ENCODE data around the gene SLC23A3. TPM values are rescaled to one million over a fixed set of nuclear protein-coding genes. Genes with fewer than 3 reads are reported as not detected.

SLC23A3 gene
- total and polyA plus RNA-seq, 7 donors = 0.09 to 0.86 (median 0.14) TPM; not detected in 1

DNA sequence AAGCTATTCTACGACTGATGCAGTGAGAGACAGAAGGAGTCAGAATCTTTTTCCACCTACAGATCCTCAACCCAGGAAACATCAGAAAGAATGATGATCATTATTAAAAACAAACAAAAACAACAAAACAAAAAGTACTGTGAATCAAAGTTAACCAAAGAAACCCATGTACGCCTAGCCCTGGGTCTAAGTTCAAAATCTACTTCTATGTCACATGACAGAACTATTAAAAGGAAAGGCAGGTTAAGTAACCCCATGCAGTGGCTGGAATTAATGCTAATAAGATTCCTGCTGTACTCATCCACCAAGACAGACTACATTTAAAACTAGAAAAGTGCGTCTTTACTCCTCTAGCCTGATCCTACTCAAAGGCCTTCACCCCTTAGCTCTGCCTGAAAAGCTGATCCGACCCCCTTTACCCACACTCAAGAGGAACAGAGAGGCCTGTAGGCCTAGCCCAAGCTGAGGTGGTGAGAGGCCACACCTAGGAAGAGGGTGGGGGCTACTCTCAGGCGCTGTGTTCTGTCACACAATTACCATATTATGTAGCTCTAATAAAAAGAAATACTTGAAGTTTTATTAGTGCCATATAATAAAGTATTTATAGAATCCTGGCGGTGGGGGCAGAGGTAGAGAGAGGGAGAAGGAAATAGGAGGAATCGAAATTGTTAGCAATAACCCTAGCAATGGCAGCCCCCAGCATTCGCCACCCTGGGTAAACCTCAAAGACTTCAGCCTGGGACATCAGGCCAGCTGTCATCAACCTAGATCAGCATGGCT lies 46.3 kb downstream of the SLC23A3 start:
- Histone ChIP-seq H3K4me3 (no peak overlapping the region), H3K27ac (no peak overlapping the region), H3K27me3 (ENCODE audit: insufficient read depth in 3 of 3, low read length in 2 of 3) (no peaks in the 10 kb centered on the region), H3K9me3 (no peaks in the 10 kb centered on the region), H3K36me3 (ENCODE audit: insufficient read depth in 1 of 2, low read depth in 1 of 2) (peaks cover 0 to 2% of the 10 kb centered on the region in 2 donors), H3K4me1 (peaks cover 4% of the 10 kb centered on the region)
- TF ChIP-seq CTCF (IDR thresholded peaks at IDR 0.05) = no peak
- ATAC-seq = no peak
- intact Hi-C loops (cut with DNase I) = no loop called here
- no peak for DNase-seq
- 91 to 95% (median 94%) methylated on average over 8 of the region's 8 CpGs for WGBS, 3 donors

DNA sequence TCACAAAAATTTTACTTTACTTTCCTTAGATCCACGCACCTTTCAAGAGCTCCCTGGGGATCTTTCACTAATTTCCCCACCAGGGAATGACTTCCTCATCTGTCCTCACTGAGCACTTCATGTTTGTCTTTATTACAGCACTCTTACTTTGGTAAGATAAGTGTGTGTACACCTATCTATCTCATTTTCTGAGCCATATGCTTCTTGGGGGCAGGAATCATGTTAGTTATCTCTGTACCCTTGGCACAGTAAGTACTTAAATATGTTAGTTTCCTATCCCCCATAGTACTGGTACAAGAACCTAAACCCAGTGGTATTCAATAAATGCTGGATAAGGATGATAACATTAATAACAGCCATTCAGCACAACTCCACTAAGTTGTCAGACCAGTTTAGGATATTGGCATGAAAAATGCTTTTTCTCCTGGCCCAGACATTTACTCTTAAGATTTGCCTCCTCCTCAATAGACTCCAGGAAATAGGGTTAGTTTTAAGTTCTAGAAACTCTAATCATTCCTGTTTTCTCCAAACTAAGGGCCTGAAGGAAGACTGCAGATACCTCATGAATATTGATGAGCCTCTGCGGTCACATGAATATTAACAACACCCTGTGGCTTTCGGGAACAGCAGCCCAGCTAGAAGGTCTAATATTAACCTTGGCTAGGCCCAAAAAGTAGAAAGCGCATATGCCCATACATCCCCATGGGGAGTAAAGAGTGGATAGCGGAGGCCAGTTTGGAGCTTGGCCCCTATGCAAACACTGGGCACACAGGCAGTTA lies 47.4 kb downstream of the SLC23A3 start:
- H3K36me3 ChIP-seq (ENCODE audit: insufficient read depth in 1 of 2, low read depth in 1 of 2) = peaks cover 0 to 2% of the 10 kb centered on the region in 2 donors
- intact Hi-C loops (cut with DNase I) = no loop called here
- TF ChIP-seq CTCF (IDR thresholded peaks at IDR 0.05) = no peak
- H3K27ac ChIP-seq = no peak overlapping the region
- WGBS, 3 donors = 84 to 88% (median 86%) methylated on average over 5 of the region's 5 CpGs
- H3K4me1 ChIP-seq = peaks cover 4% of the 10 kb centered on the region
- H3K4me3 ChIP-seq = no peak overlapping the region
- ATAC-seq = no peak
- no peak for DNase-seq
- H3K27me3 ChIP-seq (ENCODE audit: insufficient read depth in 3 of 3, low read length in 2 of 3) = no peaks in the 10 kb centered on the region
- no peaks in the 10 kb centered on the region for H3K9me3 ChIP-seq

GRCh38 chr2:219120082-219120481 lies 49.7 kb downstream of the SLC23A3 start:
- Histone ChIP-seq H3K27me3 (ENCODE audit: insufficient read depth in 3 of 3, low read length in 2 of 3) (no peaks in the 10 kb centered on the region), H3K36me3 (ENCODE audit: insufficient read depth in 1 of 2, low read depth in 1 of 2) (no peaks in the 10 kb centered on the region), H3K27ac (no peak overlapping the region), H3K4me3 (no peak overlapping the region), H3K9me3 (no peaks in the 10 kb centered on the region), H3K4me1 (no peaks in the 10 kb centered on the region)
- no peak for TF ChIP-seq CTCF (IDR thresholded peaks at IDR 0.05)
- DNase-seq (no peak), ATAC-seq (no peak)
- intact Hi-C loops (cut with DNase I) = no loop called here

DNA sequence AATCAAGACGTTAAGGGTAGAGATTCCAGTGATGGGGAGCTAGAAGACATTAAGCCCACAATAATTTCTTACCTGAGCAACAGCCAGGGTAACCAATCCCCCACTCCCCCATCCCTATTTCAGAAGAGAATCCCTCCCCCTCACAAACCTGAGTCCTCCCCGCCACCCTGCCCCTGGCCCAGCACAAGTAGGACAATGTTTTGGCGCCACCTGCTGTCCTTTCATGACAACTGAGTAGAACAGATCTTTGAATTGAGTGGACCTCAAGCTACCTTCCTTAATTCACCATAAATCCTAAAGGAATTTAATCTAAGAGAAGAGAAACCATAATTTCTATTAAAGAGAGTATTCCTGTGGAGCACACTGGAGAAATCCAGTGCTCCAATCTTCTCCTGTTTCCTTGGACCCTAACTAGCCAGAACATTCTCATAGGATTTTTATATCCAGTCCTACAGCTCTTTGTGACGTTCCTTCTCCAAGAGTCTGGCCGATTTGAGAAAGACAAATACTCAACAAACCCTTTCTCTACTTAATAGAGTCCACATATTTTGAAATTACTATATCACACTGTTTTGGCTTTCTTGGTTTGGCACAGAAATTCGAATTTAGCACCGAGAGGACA lies 50.3 kb downstream of the SLC23A3 start:
- no peak overlapping the region for H3K27ac ChIP-seq
- 53 to 57% (median 54%) methylated on average over 7 of the region's 7 CpGs for WGBS, 3 donors
- ATAC-seq (peak; percentile 58 to 85 (median 74)), DNase-seq (peak; percentile 50 to 77)
- H3K27me3 ChIP-seq (ENCODE audit: insufficient read depth in 3 of 3, low read length in 2 of 3) = no peaks in the 10 kb centered on the region
- H3K9me3 ChIP-seq = no peaks in the 10 kb centered on the region
- no peak overlapping the region for H3K4me3 ChIP-seq
- intact Hi-C loops (cut with DNase I) = loop anchor here (1.0 to 5.0 kb wide), 4 partner anchors 42 to 61 kb away; no protein-coding TSS in a partner anchor
- H3K4me1 ChIP-seq = no peaks in the 10 kb centered on the region
- peak; percentile 67 for TF ChIP-seq CTCF (IDR thresholded peaks at IDR 0.05)
- H3K36me3 ChIP-seq (ENCODE audit: insufficient read depth in 1 of 2, low read depth in 1 of 2) = no peaks in the 10 kb centered on the region
